Measurements from ENCODE around the gene CSNK2B. TPM values are rescaled to one million over a fixed set of nuclear protein-coding genes. Genes with fewer than 3 reads are reported as not detected.

The CSNK2B gene
- total and polyA plus RNA-seq, 9 of the 15 experiments (the other 6 are each of a cell fraction or from before 2014, with no cell fraction given) = 120 to 1,126 (median 529) TPM

DNA sequence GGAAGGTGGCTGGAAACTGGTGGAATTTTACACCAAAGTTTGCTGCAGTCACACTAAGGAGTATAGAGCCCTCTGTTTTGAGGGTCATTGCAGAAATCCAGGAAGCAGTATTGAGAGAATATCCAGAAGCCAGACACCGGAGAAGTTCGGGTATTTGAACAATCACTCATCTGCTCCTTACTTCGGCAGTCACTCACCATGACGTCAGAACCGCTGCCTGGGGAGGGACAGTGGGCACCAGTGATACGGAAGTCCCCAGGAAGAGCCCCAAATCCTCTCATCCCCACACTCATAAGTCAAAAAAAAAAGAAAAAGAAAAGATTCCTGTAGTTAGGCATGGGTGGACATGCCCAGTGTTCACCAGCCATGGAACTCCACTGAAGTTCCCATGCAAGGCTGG lies 11.0 kb downstream of the CSNK2B start (continued):
- TF ChIP-seq SMAD3 (CRISPR knock-in tag; conservative IDR thresholded peaks at IDR 0.05) = peak; percentile 56; the same call in 1 of the 2 replicates
- TF ChIP-seq DMBX1 (CRISPR knock-in tag; IDR thresholded peaks at IDR 0.05; ENCODE audit: borderline replicate concordance) = peak; percentile 65; the same call in 1 of the 2 replicates
- peak in 1 of 2 experiments; percentile 52; a peak in 1 of 4 replicates for TF ChIP-seq TEAD1 (CRISPR knock-in tag; IDR thresholded peaks at IDR 0.05)
- TF ChIP-seq, protein P1, sequence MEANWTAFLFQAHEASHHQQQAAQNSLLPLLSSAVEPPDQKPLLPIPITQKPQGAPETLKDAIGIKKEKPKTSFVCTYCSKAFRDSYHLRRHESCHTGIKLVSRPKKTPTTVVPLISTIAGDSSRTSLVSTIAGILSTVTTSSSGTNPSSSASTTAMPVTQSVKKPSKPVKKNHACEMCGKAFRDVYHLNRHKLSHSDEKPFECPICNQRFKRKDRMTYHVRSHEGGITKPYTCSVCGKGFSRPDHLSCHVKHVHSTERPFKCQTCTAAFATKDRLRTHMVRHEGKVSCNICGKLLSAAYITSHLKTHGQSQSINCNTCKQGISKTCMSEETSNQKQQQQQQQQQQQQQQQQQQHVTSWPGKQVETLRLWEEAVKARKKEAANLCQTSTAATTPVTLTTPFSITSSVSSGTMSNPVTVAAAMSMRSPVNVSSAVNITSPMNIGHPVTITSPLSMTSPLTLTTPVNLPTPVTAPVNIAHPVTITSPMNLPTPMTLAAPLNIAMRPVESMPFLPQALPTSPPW (CRISPR knock-in tag; IDR thresholded peaks at IDR 0.05) = peak; percentile 68
- 0 out of 2 replicates have a peak, but pooled peaks have one; percentile 27 for TF ChIP-seq ZNF212 (CRISPR knock-in tag; IDR thresholded peaks at IDR 0.05)
- TF ChIP-seq, protein P2, sequence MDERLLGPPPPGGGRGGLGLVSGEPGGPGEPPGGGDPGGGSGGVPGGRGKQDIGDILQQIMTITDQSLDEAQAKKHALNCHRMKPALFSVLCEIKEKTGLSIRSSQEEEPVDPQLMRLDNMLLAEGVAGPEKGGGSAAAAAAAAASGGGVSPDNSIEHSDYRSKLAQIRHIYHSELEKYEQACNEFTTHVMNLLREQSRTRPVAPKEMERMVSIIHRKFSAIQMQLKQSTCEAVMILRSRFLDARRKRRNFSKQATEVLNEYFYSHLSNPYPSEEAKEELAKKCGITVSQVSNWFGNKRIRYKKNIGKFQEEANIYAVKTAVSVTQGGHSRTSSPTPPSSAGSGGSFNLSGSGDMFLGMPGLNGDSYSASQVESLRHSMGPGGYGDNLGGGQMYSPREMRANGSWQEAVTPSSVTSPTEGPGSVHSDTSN (CRISPR knock-in tag; IDR thresholded peaks at IDR 0.05; ENCODE audit: low read depth) = peak; percentile 55; the same call in 1 of the 2 replicates
- TF ChIP-seq, protein P2 (tag; conservative IDR thresholded peaks at IDR 0.05; ENCODE audit: low read depth) = peak; percentile 90
- TF ChIP-seq, protein P3, sequence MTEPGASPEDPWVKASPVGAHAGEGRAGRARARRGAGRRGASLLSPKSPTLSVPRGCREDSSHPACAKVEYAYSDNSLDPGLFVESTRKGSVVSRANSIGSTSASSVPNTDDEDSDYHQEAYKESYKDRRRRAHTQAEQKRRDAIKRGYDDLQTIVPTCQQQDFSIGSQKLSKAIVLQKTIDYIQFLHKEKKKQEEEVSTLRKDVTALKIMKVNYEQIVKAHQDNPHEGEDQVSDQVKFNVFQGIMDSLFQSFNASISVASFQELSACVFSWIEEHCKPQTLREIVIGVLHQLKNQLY (CRISPR knock-in tag; conservative IDR thresholded peaks at IDR 0.05) = no peak
- TF ChIP-seq, protein P4, sequence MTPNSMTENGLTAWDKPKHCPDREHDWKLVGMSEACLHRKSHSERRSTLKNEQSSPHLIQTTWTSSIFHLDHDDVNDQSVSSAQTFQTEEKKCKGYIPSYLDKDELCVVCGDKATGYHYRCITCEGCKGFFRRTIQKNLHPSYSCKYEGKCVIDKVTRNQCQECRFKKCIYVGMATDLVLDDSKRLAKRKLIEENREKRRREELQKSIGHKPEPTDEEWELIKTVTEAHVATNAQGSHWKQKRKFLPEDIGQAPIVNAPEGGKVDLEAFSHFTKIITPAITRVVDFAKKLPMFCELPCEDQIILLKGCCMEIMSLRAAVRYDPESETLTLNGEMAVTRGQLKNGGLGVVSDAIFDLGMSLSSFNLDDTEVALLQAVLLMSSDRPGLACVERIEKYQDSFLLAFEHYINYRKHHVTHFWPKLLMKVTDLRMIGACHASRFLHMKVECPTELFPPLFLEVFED (CRISPR knock-in tag; conservative IDR thresholded peaks at IDR 0.05) = 0 out of 2 replicates have a peak, but pooled peaks have one; percentile 23
- TF ChIP-seq, protein P5, sequence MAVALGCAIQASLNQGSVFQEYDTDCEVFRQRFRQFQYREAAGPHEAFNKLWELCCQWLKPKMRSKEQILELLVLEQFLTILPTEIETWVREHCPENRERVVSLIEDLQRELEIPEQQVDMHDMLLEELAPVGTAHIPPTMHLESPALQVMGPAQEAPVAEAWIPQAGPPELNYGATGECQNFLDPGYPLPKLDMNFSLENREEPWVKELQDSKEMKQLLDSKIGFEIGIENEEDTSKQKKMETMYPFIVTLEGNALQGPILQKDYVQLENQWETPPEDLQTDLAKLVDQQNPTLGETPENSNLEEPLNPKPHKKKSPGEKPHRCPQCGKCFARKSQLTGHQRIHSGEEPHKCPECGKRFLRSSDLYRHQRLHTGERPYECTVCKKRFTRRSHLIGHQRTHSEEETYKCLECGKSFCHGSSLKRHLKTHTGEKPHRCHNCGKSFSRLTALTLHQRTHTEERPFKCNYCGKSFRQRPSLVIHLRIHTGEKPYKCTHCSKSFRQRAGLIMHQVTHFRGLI (CRISPR knock-in tag; IDR thresholded peaks at IDR 0.05) = 0 out of 2 replicates have a peak, but pooled peaks have one; percentile 43
- TF ChIP-seq MAZ (CRISPR knock-in tag; conservative IDR thresholded peaks at IDR 0.05 in 1 of 2, IDR thresholded peaks at IDR 0.05 in 1 of 2) = 0 out of 4 replicates have a peak, but pooled peaks of 1 of the 2 experiments have one; percentile 27
- TF ChIP-seq, protein P6, sequence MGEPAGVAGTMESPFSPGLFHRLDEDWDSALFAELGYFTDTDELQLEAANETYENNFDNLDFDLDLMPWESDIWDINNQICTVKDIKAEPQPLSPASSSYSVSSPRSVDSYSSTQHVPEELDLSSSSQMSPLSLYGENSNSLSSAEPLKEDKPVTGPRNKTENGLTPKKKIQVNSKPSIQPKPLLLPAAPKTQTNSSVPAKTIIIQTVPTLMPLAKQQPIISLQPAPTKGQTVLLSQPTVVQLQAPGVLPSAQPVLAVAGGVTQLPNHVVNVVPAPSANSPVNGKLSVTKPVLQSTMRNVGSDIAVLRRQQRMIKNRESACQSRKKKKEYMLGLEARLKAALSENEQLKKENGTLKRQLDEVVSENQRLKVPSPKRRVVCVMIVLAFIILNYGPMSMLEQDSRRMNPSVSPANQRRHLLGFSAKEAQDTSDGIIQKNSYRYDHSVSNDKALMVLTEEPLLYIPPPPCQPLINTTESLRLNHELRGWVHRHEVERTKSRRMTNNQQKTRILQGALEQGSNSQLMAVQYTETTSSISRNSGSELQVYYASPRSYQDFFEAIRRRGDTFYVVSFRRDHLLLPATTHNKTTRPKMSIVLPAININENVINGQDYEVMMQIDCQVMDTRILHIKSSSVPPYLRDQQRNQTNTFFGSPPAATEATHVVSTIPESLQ (CRISPR knock-in tag; IDR thresholded peaks at IDR 0.05) = 0 out of 2 replicates have a peak, but pooled peaks have one; percentile 9
- peak; percentile 89 for TF ChIP-seq MEIS2 (IDR thresholded peaks at IDR 0.05; ENCODE audit: partially characterized antibody)
- peak; percentile 29; the same call in 1 of the 2 replicates for TF ChIP-seq MTA3 (IDR thresholded peaks at IDR 0.05; ENCODE audit: borderline replicate concordance)
- peak; percentile 78 for TF ChIP-seq JUND (IDR thresholded peaks at IDR 0.05; ENCODE audit: borderline replicate concordance, low read depth, low read length)
- TF ChIP-seq JUND (tag; IDR thresholded peaks at IDR 0.05; ENCODE audit: borderline replicate concordance, low read depth, low read length) = peak; percentile 75
- TF ChIP-seq KAT2B (IDR thresholded peaks at IDR 0.05; ENCODE audit: low read depth, low read length) = no peak
